IMR-90 (cell line): ENCODE results near the gene PEAK1. TPM values are rescaled to one million over a fixed set of nuclear protein-coding genes. Genes with fewer than 3 reads are reported as not detected.

ENCODE experiments used
- ATAC-seq: fragments of 200-7000 bp; cut with Tn5 transposase; 2 replicates; pipeline ENCODE4 v1.9.1; 2020; ENCODE audit warnings: low read depth, mild to moderate bottlenecking, moderate library complexity
- BruUV-seq: library from RNA; stranded (reverse); fragments of 400-500 nt; replicated peaks from 2 replicates; lab custom pipeline; 2021; lab: Mats Ljungman, UMichigan
- CTCF ChIA-PET: fragments of 300-600 bp; formaldehyde crosslinking; extraction: SDS; loops from one replicate; lab custom pipeline; 2021; ENCODE audit warnings: antibody characterized with exemption; lab: Yijun Ruan, JAX
- POLR2A ChIA-PET: fragments of 300-600 bp; sonication (Branson Sonifier 250); formaldehyde crosslinking; loops from one replicate; lab custom pipeline; 2022; ENCODE audit warnings: antibody characterized with exemption; ENCODE audit not compliant: unreplicated experiment; lab: Charles Lee
- DNase-seq: peaks from one replicate; pipeline ENCODE4 v3.0.0; 2013
- H2AFZ ChIP-seq: replicated peaks from 2 replicates; pipeline ENCODE3; 2013; ENCODE audit warnings: low read length, mild to moderate bottlenecking; ENCODE audit not compliant: poor library complexity
- H2AK5ac ChIP-seq: 2 replicates; pipeline ENCODE4 v1.6.1; 2013; ENCODE audit warnings: low read depth, low read length, inconsistent platforms
- H2AK9ac ChIP-seq: replicated peaks from 2 replicates; pipeline ENCODE3; 2013; ENCODE audit warnings: mild to moderate bottlenecking, low read depth, low read length, moderate library complexity; ENCODE audit not compliant: poor library complexity
- H2BK120ac ChIP-seq: 2 replicates; pipeline ENCODE4 v1.6.1; 2013; ENCODE audit warnings: low read depth, low read length, inconsistent platforms
- H2BK15ac ChIP-seq: 3 replicates; pipeline ENCODE4 v1.6.1; 2013; ENCODE audit warnings: low read depth, low read length, inconsistent platforms
- H2BK20ac ChIP-seq: 2 replicates; pipeline ENCODE4 v1.6.1; 2013; ENCODE audit warnings: low read depth, mild to moderate bottlenecking, inconsistent platforms, low read length, moderate library complexity
- H2BK5ac ChIP-seq: 2 replicates; pipeline ENCODE4 v1.6.1; 2013; ENCODE audit warnings: mild to moderate bottlenecking, low read depth, low read length, inconsistent platforms; ENCODE audit not compliant: poor library complexity, severe bottlenecking
- H3K14ac ChIP-seq: replicated peaks from 2 replicates; pipeline ENCODE4 v1.6.1; 2013; ENCODE audit warnings: low read depth, low read length, inconsistent platforms
- H3K18ac ChIP-seq: 2 replicates; pipeline ENCODE4 v1.6.1; 2013; ENCODE audit warnings: low read depth, low read length, control low read depth
- H3K23ac ChIP-seq: 2 replicates; pipeline ENCODE4 v1.6.1; 2013; ENCODE audit warnings: low read depth, low read length, inconsistent platforms
- H3K27ac ChIP-seq: 2 replicates; pipeline ENCODE4 v1.5.1; 2013; ENCODE audit warnings: mild to moderate bottlenecking, control low read depth, low read length; ENCODE audit not compliant: insufficient read depth
- H3K27me3 ChIP-seq: 2 replicates; pipeline ENCODE4 v1.6.1; 2013; ENCODE audit warnings: low read length; ENCODE audit not compliant: control insufficient read depth, insufficient read depth
- H3K36me3 ChIP-seq: 2 replicates; pipeline ENCODE4 v1.6.1; 2013; ENCODE audit warnings: low read length, mixed read lengths; ENCODE audit not compliant: control insufficient read depth, insufficient read depth
- H3K4ac ChIP-seq: 2 replicates; pipeline ENCODE4 v1.6.1; 2013; ENCODE audit warnings: low read depth, low read length, inconsistent platforms
- H3K4me1 ChIP-seq: 2 replicates; pipeline ENCODE4 v1.6.1; 2013; ENCODE audit warnings: low read length, mixed read lengths; ENCODE audit not compliant: control insufficient read depth, insufficient read depth
- H3K4me2 ChIP-seq: 2 replicates; pipeline ENCODE4 v1.6.1; 2013; ENCODE audit warnings: low read depth, mild to moderate bottlenecking, control low read depth, low read length, moderate library complexity
- H3K4me3 ChIP-seq: 2 replicates; pipeline ENCODE4 v1.5.1; 2013; ENCODE audit warnings: low read depth, mild to moderate bottlenecking, control low read depth, low read length, moderate library complexity; ENCODE audit not compliant: insufficient read depth
- H3K56ac ChIP-seq: 2 replicates; pipeline ENCODE4 v1.6.1; 2013; ENCODE audit warnings: low read length, inconsistent platforms; ENCODE audit not compliant: insufficient read depth; ENCODE audit errors: extremely low read depth
- H3K79me1 ChIP-seq, 2 experiments: 2 replicates each; pipeline ENCODE4 v1.6.1; 2013; ENCODE audit warnings: low read length in 2 of 2, inconsistent platforms in 1 of 2, low read depth in 1 of 2
- H3K9ac ChIP-seq: 2 replicates; pipeline ENCODE4 v1.6.1; 2013; ENCODE audit warnings: low read depth, low read length, control low read depth
- H3K9me1 ChIP-seq: 2 replicates; pipeline ENCODE4 v1.6.1; 2013; ENCODE audit warnings: low read length, inconsistent platforms; ENCODE audit not compliant: insufficient read depth
- H3K9me3 ChIP-seq: 2 replicates; pipeline ENCODE4 v1.6.1; 2013; ENCODE audit warnings: low read length; ENCODE audit not compliant: control insufficient read depth, insufficient read depth
- H4K20me1 ChIP-seq: 2 replicates; pipeline ENCODE4 v1.6.1; 2013; ENCODE audit warnings: low read length, inconsistent platforms; ENCODE audit not compliant: insufficient read depth
- H4K5ac ChIP-seq: 2 replicates; pipeline ENCODE4 v1.6.1; 2013; ENCODE audit warnings: mild to moderate bottlenecking, low read depth, low read length, control low read depth
- H4K8ac ChIP-seq, 2 experiments: 2 replicates each; pipeline ENCODE4 v1.6.1; 2013; ENCODE audit warnings: low read depth in 2 of 2, low read length in 2 of 2, control low read depth in 1 of 2, inconsistent platforms in 1 of 2
- H4K91ac ChIP-seq: 2 replicates; pipeline ENCODE4 v1.6.1; 2013; ENCODE audit warnings: low read depth, low read length, inconsistent platforms; ENCODE audit not compliant: insufficient read depth
- MXI1 ChIP-seq: IDR thresholded peaks from 2 replicates; pipeline ENCODE4 v1.6.1; 2012; ENCODE audit warnings: low read depth, mild to moderate bottlenecking, low read length, moderate library complexity, borderline replicate concordance
- WGBS, 2 experiments: methylation state at CpG; one replicate each; pipeline versions ENCODE4 v1.1.5 to v1.1.7; 2013; ENCODE audit warnings: missing lambda C conversion rate in 2 of 2; ENCODE audit not compliant: insufficient read length in 1 of 2; ENCODE audit errors: extremely low coverage in 2 of 2; 5-methylcytosine and 5-hydroxymethylcytosine counted together
- dilution Hi-C: fragments of 300-500 bp; cut with HindIII; formaldehyde crosslinking; loops from one replicate; pipeline ENCODE4 v1.14.3; 2018; ENCODE audit warnings: low sequenced_read_pairs; ENCODE audit not compliant: unreplicated experiment
- in situ Hi-C: fragments of 300-500 bp; cut with MboI; formaldehyde crosslinking; loops from 3 replicates; pipeline ENCODE4 v1.14.3; 2019; ENCODE audit warnings: low sequenced_read_pairs, inconsistent platforms, mixed read lengths
- intact Hi-C: fragments of 100-400 bp; cut with micrococcal nuclease; formaldehyde crosslinking; loops from 2 replicates; pipeline ENCODE4 v1.10.0; 2022
- polyA plus RNA-seq, 3 experiments: library from polyadenylated mRNA; depleted of rRNA; stranded (reverse); fragments of >200 nt; gene quantifications; 2 replicates each; pipeline ENCODE4 v1.2.3, GENCODE V29; 2012; ENCODE audit warnings: low replicate concordance in 1 of 3
- total RNA-seq: library from RNA; depleted of rRNA; stranded (reverse); fragments of >200 nt; gene quantifications from 2 replicates; pipeline ENCODE4 v1.2.3, GENCODE V29; 2012

The PEAK1 gene
- total and polyA plus RNA-seq, 2 of the 4 experiments (the other 2 are of a cell fraction): 21.5 to 43.9 TPM

- Histone ChIP-seq H3K27me3 (no peaks in the 10 kb centered on the region), H3K56ac (no peak overlapping the region), H3K4me1 (no peaks in the 10 kb centered on the region), H3K4me3 (no peak overlapping the region), H3K23ac (no peak overlapping the region), H4K91ac (no peak overlapping the region), H2BK120ac (no peak overlapping the region), H2BK5ac (no peak overlapping the region), H3K9me3 (no peaks in the 10 kb centered on the region), H2AK5ac (no peak overlapping the region), H2AFZ (no peak overlapping the region), H2BK15ac (no peak overlapping the region), H3K14ac (no peak overlapping the region), H3K4ac (no peak overlapping the region), H4K8ac (no peak overlapping the region), H4K20me1 (peaks cover 5% of the 10 kb centered on the region; the same call in 1 of the 2 replicates), H2AK9ac (no peak overlapping the region), H3K27ac (no peak overlapping the region), H3K36me3 (peaks cover 20% of the 10 kb centered on the region), H3K18ac (no peak overlapping the region), H2BK20ac (no peak overlapping the region), H3K9me1 (peaks cover 9% of the 10 kb centered on the region), H3K9ac (no peak overlapping the region), H4K5ac (no peak overlapping the region), H3K4me2 (no peak overlapping the region), H3K79me1 (peaks cover 4 to 24% of the 10 kb centered on the region in 2 experiments; a peak in 3 of 4 replicates)
- DNase-seq (peak; percentile 49), ATAC-seq (no peak)
- BruUV-seq: no TSS peak
- POLR2A ChIA-PET: interaction anchor here (0.6 kb wide), 1 partner anchor 146 kb away, joined by 5 read pairs; no protein-coding TSS in a partner anchor
- WGBS, 2 experiments: no CpG with 5 or more reads among the region's 2 CpGs
- CTCF ChIA-PET: no interaction called here
- TF ChIP-seq MXI1: no peak
- dilution Hi-C loops: no loop called here
- intact Hi-C loops: no loop called here
- in situ Hi-C loops: no loop called here
Observed at GRCh38 chr15:77251662-77252061, 168.2 kb downstream of the PEAK1 start.
